ENCODE results near the gene GPX4. TPM values are rescaled to one million over a fixed set of nuclear protein-coding genes. Genes with fewer than 3 reads are reported as not detected.
"Not testable (repeated sequence)": the region's sequence is repeated elsewhere in the genome, so short reads cannot be mapped to it uniquely, and the experiment has no call there.

The GPX4 gene
- total RNA-seq, 4 donors from 2014 or later: 350 to 485 (median 414) TPM

DNA sequence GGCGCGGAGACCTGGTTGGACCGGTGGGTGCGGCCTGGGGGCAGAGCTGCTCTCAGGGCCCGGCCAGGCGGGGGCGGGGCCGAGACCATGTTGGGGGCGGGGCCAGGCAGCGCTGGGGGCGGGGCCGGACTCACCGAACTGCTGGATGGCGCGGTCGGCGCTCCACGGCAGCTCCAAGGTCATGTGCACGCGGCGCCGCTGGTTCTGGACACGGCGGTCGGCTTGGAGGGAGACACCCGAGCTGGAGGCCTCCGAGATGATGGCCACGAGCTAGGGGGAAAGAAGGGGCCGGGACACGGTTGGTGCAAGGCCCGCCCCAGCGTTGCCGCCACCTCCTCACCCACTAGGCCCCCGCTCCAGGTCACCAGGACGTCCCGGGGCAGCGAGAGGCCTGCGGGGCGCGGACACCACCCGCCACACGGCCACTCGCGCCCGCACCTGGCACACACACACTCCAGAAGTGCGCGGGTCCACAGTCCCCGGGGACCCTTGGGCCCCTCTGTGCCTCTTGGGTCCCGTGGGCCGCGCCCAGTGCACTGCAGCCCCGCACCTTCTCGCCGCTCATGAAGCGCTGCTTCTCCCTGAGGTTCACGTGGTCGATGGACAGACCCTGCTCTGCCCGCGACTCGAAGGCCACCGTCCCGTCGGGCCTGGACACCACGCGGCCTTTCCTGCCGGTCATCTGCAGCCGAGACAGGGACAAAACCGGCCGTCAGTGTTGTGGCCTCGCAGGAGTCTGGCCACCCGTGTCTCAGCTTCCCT, 8.7 kb downstream of the GPX4 start:
- no peak for DNase-seq
- H3K4me1 ChIP-seq: peaks cover 4 to 14% of the 10 kb centered on the region in 2 donors
- H3K4me3 ChIP-seq (replicated peaks in 1 of 3): no peak overlapping the region
- H3K27ac ChIP-seq: peak overlapping the region in 2 of 3 donors; percentile 55 to 69
- TF ChIP-seq, protein P1, sequence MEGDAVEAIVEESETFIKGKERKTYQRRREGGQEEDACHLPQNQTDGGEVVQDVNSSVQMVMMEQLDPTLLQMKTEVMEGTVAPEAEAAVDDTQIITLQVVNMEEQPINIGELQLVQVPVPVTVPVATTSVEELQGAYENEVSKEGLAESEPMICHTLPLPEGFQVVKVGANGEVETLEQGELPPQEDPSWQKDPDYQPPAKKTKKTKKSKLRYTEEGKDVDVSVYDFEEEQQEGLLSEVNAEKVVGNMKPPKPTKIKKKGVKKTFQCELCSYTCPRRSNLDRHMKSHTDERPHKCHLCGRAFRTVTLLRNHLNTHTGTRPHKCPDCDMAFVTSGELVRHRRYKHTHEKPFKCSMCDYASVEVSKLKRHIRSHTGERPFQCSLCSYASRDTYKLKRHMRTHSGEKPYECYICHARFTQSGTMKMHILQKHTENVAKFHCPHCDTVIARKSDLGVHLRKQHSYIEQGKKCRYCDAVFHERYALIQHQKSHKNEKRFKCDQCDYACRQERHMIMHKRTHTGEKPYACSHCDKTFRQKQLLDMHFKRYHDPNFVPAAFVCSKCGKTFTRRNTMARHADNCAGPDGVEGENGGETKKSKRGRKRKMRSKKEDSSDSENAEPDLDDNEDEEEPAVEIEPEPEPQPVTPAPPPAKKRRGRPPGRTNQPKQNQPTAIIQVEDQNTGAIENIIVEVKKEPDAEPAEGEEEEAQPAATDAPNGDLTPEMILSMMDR (IDR thresholded peaks at IDR 0.05): no peak
- TF ChIP-seq POLR2A (IDR thresholded peaks at IDR 0.05): no peak
- no peaks in the 10 kb centered on the region for H3K27me3 ChIP-seq
- intact Hi-C loops (cut with DNase I): loop anchor here (5.0 kb wide), 1 partner anchor 80 kb away; no protein-coding TSS in a partner anchor
- H3K9me3 ChIP-seq: no peaks in the 10 kb centered on the region
- H3K36me3 ChIP-seq: peaks cover 58 to 73% of the 10 kb centered on the region in 2 donors
- WGBS, 2 donors: 79 to 87% methylated on average over 37 to 49 of the region's 71 CpGs

DNA sequence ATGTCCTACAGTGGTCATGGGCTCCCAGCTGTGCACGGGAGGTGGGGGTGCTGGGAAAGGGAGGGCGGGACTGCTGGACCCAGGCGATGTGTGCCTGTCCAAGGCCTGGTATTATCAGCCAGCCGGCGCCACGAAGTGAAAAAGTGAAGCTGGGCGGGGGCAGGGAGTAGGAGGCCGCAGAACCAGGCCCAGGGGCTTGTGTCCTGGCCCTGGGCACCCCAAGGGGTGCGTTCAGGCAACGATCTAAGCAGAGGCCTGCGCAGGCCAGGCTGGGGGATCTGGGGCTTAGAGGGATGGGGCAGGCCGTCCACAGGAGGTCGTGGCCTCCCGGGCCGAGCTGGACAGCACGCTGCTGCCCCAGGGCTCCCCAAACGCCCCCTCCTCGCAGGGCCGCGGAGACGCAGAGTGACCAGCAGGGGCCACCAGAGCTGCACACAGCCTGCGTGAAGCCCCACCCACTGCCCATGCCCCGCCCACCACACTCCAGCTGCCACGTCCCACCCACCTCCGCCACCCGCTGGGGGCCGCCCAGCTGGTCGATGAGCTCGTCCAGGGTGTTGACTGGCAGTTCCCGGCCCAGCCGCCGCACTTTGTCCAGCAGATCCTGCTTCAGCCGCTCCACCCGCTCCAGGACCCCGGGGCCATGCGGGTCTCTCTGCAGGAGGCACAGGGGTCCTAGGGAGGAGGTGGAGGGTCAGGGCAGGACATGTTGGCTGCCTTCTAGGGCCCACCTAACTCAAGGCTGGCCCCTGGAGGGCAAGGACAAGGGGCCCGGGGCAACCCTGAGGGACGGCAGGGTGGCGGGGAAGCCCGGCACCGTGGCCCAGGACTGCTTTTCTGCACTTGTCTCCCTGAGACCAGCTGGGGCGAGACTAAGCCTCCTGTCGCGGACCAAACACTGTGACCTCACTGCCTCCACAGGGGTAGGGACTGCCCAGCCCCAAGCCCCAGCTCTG, 9.5 kb downstream of the GPX4 start:
- 42 to 63% methylated on average over 11 to 33 of the region's 44 CpGs for WGBS, 2 donors

DNA sequence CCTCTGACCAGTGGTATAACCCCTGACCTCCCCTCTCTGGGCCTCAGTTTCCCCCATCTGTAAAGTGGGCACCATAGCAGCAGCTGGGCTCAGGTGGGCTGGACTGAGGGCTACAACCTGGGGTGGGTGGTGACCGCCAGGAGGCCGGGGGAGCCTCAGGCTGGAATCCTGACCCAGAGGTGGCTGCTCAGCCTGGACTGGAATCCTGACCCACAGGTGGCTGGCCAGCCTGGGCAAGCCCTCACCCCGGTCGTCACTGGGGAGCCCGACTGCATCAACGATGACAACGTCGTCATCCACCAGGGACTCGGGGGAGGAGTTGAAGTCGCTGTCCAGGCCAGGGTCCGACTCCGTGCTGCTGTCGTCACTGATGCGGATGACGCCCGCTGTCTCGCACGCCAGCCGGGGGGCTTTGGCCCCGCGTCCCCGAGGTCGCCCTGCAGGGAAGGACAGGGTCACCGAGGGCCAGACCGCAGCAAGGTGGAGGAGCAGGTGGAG, 10.2 kb downstream of the GPX4 start:
- intact Hi-C loops (cut with DNase I): loop anchor here (5.0 kb wide), 1 partner anchor 78 kb away; no protein-coding TSS in a partner anchor
- Histone ChIP-seq H3K36me3 (peaks cover 60 to 82% of the 10 kb centered on the region in 2 donors), H3K27ac (peak overlapping the region; percentile 69 to 76 (median 73)), H3K27me3 (no peaks in the 10 kb centered on the region), H3K4me3 (replicated peaks in 1 of 3) (no peak overlapping the region), H3K4me1 (peaks cover 4 to 14% of the 10 kb centered on the region in 2 donors), H3K9me3 (no peaks in the 10 kb centered on the region)
- no peak for TF ChIP-seq POLR2A (IDR thresholded peaks at IDR 0.05)
- TF ChIP-seq, protein P1 (IDR thresholded peaks at IDR 0.05): no peak
- 97% methylated on average over 17 to 25 of the region's 25 CpGs for WGBS, 2 donors
- no peak for DNase-seq

More for the DNA sequence above, 9.5 kb downstream of the GPX4 start:
- H3K9me3 ChIP-seq: no peaks in the 10 kb centered on the region
- TF ChIP-seq, protein P1 (IDR thresholded peaks at IDR 0.05): peak; percentile 71 to 98 (median 90)
- TF ChIP-seq POLR2A (IDR thresholded peaks at IDR 0.05): peak in 1 of 2 donors; percentile 41
- peaks cover 4 to 14% of the 10 kb centered on the region in 2 donors for H3K4me1 ChIP-seq
- peak overlapping the region; percentile 69 to 76 (median 73) for H3K27ac ChIP-seq
- intact Hi-C loops (cut with DNase I): loop anchor here (5.0 kb wide), 1 partner anchor 79 kb away; no protein-coding TSS in a partner anchor
- H3K36me3 ChIP-seq: peaks cover 62 to 81% of the 10 kb centered on the region in 2 donors
- peak; percentile 97 for DNase-seq
- no peaks in the 10 kb centered on the region for H3K27me3 ChIP-seq
- no peak overlapping the region for H3K4me3 ChIP-seq (replicated peaks in 1 of 3)

DNA sequence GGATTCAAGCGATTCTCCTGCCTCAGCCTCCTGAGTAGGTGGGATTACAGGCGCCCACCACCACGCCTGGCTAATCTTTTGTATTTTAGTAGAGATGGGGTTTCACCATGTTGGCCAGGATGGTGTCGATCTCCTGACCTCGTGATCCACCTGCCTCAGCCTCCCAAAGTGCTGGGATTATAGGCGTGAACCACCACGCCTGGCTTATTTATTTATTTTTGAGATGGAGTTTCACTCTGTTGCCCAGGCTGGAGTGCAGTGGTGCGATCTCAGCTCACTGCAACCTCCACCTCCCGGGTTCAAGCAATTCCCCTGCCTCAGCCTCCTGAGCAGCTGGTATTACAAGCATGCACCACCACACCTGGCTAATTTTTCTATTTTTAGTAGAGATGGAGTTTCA, 10.9 kb downstream of the GPX4 start:
- not testable (repeated sequence) for H3K27ac ChIP-seq, H3K27me3 ChIP-seq
- WGBS, 2 donors: 95% methylated on average over 9 of the region's 9 CpGs

More for the DNA sequence above, 10.9 kb downstream of the GPX4 start:
- H3K4me3 ChIP-seq (replicated peaks in 1 of 3); H3K9me3 ChIP-seq; DNase-seq: not testable (repeated sequence)
- Histone ChIP-seq H3K4me1 (peaks cover 4 to 14% of the 10 kb centered on the region in 2 donors), H3K36me3 (peaks cover 63 to 83% of the 10 kb centered on the region in 2 donors)
- intact Hi-C loops (cut with DNase I): loop anchor here (5.0 kb wide), 1 partner anchor 78 kb away; no protein-coding TSS in a partner anchor

Measured in thyroid gland (tissue), 4 donors.